Naive thymus-derived CD8-positive, alpha-beta T cell (primary cell): ENCODE results near the gene MPLKIP. TPM values are rescaled to one million over a fixed set of nuclear protein-coding genes. Genes with fewer than 3 reads are reported as not detected.
"Not testable (repeated sequence)": the region's sequence is repeated elsewhere in the genome, so short reads cannot be mapped to it uniquely, and the experiment has no call there.

ENCODE experiments used
- ATAC-seq, 2 donors: fragments of 150-1000 bp; cut with Tn5 transposase in 1 of 2; sonication (Bioruptor Pico), chemical (Tn5 transposase) in 1 of 2; 1 replicate in 1 of 2; 2 replicates in 1 of 2; pipeline ENCODE4 v1.10.0; 2021; ENCODE audit warnings: mild to moderate bottlenecking in 2 of 2, moderate library complexity in 2 of 2
- POLR2A ChIA-PET: fragments of 350-600 bp; sonication (Branson Sonifier 250); formaldehyde crosslinking; loops from one replicate; lab custom pipeline; 2021; ENCODE audit warnings: antibody characterized with exemption; lab: Charles Lee
- DNase-seq, 10 donors: peaks; one replicate each; pipeline versions ENCODE4 v3.0.0 to v3.0.0-alpha.2; 2020 to 2022
- H3K27ac Mint-ChIP-seq, 10 donors: one replicate each; pipeline ENCODE4 v1.8.0; 2020 to 2022; ENCODE audit warnings: mild to moderate bottlenecking in 10 of 10, mixed read lengths in 10 of 10, moderate library complexity in 4 of 10, inconsistent platforms in 1 of 10
- H3K27me3 Mint-ChIP-seq, 5 donors: one replicate each; pipeline ENCODE4 v1.8.0; 2021 to 2022; ENCODE audit warnings: mixed read lengths in 5 of 5
- H3K36me3 Mint-ChIP-seq, 3 donors: one replicate each; pipeline ENCODE4 v1.8.0; 2020 to 2022; ENCODE audit warnings: mixed read lengths in 3 of 3, mild to moderate bottlenecking in 2 of 3, inconsistent platforms in 1 of 3
- H3K4me1 Mint-ChIP-seq, 4 donors: one replicate each; pipeline ENCODE4 v1.8.0; 2021 to 2022; ENCODE audit warnings: mixed read lengths in 4 of 4
- H3K4me3 Mint-ChIP-seq, 10 donors: one replicate each; pipeline ENCODE4 v1.8.0; 2020 to 2022; ENCODE audit warnings: mild to moderate bottlenecking in 10 of 10, mixed read lengths in 10 of 10, moderate library complexity in 6 of 10, inconsistent platforms in 1 of 10
- H3K9me3 Mint-ChIP-seq, 9 donors: one replicate each; pipeline ENCODE4 v1.8.0; 2020 to 2022; ENCODE audit warnings: mixed read lengths in 9 of 9, mild to moderate bottlenecking in 3 of 9, inconsistent platforms in 1 of 9, moderate library complexity in 1 of 9
- polyA plus RNA-seq, 3 donors: library from polyadenylated mRNA; unstranded; fragments of 300-500 nt; fragmentation: Illumina TruSeq; gene quantifications; one replicate each; pipeline ENCODE4 v1.2.3, GENCODE V29; 2021
- total RNA-seq, 8 experiments: library from RNA in 2 of 8; stranded (reverse) in 2 of 8; gene quantifications; one replicate each; pipeline ENCODE4 v1.2.3 and lab custom pipeline; 2021 to 2026

Gene MPLKIP
- total RNA-seq (10 to 100 TPM; 38.6 to 41.0 TPM), polyA plus RNA-seq (10 to 100 TPM; 55.7 to 66.9 (median 61.5) TPM), total RNA-seq (lab: John Stamatoyannopoulos, UW) (5.9 to 24.3 (median 20.9) reads per million in 6 experiments)

DNA sequence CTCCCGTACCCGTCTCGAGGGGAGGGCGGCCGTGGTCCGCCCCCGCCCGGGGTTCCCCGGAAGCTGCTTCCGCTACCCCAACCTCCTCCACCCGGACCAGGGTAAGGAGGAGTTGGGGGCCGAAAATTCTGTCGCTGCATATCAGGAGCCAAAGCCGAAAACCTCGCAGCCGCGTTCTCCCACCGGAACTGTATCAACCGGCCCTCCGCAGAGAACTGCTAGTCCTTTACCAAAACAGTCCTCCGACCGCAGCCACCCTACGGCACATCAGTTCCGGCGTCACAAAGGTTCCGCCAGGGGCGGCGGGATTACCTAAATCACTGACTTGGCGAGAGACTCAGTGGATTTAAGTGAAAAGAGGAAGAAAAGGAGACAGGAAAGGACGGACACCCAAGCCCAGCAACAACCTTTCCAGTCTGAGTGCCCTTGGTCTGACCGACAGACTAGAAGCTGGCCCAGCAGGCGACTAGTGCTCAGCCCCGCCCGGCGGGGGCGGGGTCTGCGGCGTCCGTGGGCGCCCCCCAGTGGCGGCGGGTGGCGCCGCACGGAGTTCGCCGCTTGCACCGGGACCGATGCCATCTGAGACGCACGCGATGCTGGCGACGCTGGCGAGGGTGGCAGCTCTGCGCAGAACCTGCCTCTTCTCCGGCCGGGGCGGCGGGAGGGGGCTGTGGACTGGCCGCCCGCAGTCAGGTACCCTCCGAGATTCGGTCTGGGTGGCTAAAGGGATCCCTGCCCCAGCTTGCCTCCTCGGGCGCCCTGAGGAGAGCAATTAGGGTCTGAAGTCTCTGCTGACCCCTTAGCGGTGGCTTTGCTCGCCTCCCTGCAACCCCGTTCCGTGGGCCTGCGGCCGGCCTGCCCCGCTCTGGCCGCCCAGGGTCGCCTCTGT lies at the start of gene MPLKIP, which contains the start of gene SUGCT:
MPLKIP (minus strand) TSS at position 195 of the 889 bp plus-strand sequence; CDS start at position 140, 55 bp downstream.
SUGCT (plus strand) TSS at position 578 of the 889 bp plus-strand sequence.
- Mint-ChIP-seq H3K27me3 (peaks cover 0 to 10% (median 2%) of the 10 kb centered on the region in 5 donors), H3K4me1 (peaks cover 10 to 46% (median 36%) of the 10 kb centered on the region in 4 donors), H3K9me3 (no peaks in the 10 kb centered on the region), H3K36me3 (peaks cover 0 to 6% (median 6%) of the 10 kb centered on the region in 3 donors), H3K27ac (peak within 1 kb of the TSS; percentile 92 to 99 (median 98)), H3K4me3 (peak within 1 kb of the TSS; percentile 90 to 100 (median 99))
- ATAC-seq (peak; percentile 83 to 88), DNase-seq (peak; percentile 75 to 99 (median 88))
- POLR2A ChIA-PET: interaction anchor here (0.5 to 4.2 kb wide), 11 partner anchors 9 to 1216 kb away, joined by 3 to 43 read pairs (median 3); partner anchors contain the start of gene CDK13

DNA sequence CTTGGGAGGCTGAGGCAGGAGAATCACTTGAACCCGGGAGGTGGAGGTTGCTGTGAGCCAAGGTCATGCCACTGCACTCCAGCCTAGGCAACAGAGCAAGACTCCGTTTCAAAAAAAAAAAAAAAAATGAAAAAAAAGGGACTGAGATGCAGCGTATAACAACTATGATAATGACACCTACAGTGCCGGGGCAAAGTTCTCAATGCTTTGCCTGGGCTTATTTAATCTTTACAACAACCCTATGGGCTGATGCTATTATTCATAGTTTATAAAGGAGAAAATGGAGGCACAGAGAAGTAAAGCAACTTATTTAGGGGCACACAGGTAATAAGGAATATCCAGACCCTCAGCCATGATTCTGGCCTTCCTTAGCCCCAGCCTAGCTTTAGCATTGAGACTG lies 48.0 kb upstream of the MPLKIP start:
- no peaks in the 10 kb centered on the region for H3K4me1 Mint-ChIP-seq
- no peak for DNase-seq
- no peak overlapping the region for H3K4me3 Mint-ChIP-seq
- H3K27me3 Mint-ChIP-seq: no peaks in the 10 kb centered on the region
- no peak for ATAC-seq
- POLR2A ChIA-PET: no interaction called here
- H3K27ac Mint-ChIP-seq: no peak overlapping the region
- H3K9me3 Mint-ChIP-seq: peaks cover 0 to 2% (median 0%) of the 10 kb centered on the region in 9 donors
- H3K36me3 Mint-ChIP-seq: peaks cover 0 to 9% (median 6%) of the 10 kb centered on the region in 3 donors

DNA sequence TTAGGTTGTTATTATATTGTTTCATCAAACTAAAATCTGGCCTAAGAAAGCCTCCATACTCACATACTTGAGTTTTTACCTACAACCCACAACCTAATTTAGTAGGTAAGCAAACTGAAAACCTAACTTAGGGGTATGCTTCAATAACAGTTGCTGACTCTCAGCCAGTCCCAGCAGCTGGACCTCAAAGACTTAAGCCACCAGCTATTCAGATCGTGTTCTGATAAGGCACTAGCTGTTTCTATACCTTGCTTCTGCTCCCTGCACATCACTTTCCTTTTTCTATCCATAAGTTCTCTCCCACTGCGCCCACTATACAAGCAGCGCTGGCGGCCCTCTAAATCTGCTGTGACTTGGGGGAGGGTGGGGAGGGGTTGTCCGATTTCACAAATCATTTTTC lies 42.6 kb upstream of the MPLKIP start:
- Mint-ChIP-seq H3K27ac (peak overlapping the region in 2 of 10 donors; percentile 61 to 69), H3K4me3 (no peak overlapping the region), H3K9me3 (no peaks in the 10 kb centered on the region), H3K27me3 (peaks cover 0 to 2% (median 0%) of the 10 kb centered on the region in 5 donors), H3K4me1 (peaks cover 0 to 2% (median 0%) of the 10 kb centered on the region in 4 donors), H3K36me3 (peaks cover 0 to under 1% (median 0%) of the 10 kb centered on the region in 3 donors)
- no peak for ATAC-seq
- POLR2A ChIA-PET: no interaction called here
- no peak for DNase-seq

DNA sequence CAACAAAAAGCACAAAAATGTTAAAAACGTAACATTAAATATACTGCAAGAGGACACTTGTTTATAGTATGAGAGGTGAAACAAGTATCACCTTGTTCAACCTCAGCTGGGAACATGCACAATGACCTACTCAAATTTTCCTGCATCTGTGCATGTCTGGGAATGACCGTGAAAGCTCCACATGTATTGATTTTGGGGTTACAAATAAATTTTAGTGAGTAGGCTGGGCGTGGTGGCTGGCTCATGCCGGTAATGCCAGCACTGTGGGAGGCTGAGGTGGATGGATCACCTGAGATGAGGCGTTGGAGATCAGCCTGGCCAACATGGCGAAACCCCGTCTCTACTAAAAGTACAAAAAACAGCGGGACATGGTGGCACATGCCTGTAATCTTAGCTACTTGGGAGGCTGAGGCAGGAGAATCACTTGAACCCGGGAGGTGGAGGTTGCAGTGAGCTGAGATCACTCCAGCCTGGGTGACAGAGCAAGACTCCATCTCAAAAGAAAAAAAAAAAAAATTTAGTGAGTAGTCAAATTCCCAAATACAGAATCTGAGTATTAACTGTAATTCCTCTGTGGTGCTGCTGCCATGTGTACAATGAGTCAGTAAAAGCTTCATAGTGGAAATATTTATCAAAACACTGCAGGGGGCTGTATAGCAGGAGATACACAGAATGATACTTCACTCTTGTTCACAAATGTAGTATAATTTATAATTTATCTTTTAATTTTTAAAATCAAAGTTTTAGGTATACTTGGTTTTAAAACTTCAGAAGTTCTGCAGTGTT lies 41.5 kb upstream of the MPLKIP start:
- peaks cover 0 to 2% (median 0%) of the 10 kb centered on the region in 5 donors for H3K27me3 Mint-ChIP-seq
- POLR2A ChIA-PET: no interaction called here
- H3K36me3 Mint-ChIP-seq: no peaks in the 10 kb centered on the region
- DNase-seq: no peak
- H3K9me3 Mint-ChIP-seq: no peaks in the 10 kb centered on the region
- no peak for ATAC-seq
- no peak overlapping the region for H3K4me3 Mint-ChIP-seq
- peaks cover 0 to 2% (median 0%) of the 10 kb centered on the region in 4 donors for H3K4me1 Mint-ChIP-seq
- H3K27ac Mint-ChIP-seq: no peak overlapping the region

DNA sequence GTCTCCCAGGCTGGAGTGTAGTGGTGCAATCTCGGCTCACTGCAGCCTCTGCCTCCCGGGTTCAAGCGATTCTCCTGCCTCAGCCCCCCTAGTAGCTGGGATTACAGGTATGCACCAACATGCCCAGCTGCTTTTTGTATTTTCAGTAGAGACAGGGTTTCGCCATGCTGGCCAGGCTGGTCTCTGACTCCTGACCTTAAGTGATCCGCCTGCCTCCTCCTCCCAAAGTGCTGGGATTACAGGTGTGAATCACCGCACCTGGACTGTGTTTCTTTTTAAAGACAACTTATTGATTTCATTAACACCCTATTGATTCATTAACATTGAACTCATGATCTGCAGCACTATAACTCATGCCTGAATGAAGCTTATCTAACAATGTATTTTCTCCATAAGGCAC lies 40.8 kb upstream of the MPLKIP start:
- H3K27me3 Mint-ChIP-seq, DNase-seq, ATAC-seq, H3K4me1 Mint-ChIP-seq, H3K4me3 Mint-ChIP-seq, POLR2A ChIA-PET, H3K27ac Mint-ChIP-seq, H3K9me3 Mint-ChIP-seq, H3K36me3 Mint-ChIP-seq: not testable (repeated sequence)

DNA sequence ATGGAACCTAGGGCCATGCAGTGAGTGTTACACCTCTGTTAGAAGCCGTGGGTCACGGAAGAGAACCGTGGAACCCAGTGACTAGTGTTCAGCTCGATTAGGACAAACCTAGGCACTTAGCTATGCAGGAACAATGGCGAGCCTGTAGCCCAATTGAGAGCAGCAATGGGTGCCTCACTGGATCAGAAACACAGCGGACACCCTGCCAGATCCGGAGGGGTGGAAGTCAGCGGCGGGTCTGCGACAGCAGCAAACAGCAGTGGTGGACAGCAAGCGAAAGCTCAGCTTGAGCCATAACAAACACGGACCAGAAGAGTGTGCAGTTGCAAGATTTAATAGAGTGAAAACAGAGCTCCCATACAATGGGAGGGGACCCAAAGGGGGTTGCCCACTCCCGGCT lies 38.7 kb upstream of the MPLKIP start:
- POLR2A ChIA-PET, H3K4me1 Mint-ChIP-seq, H3K27me3 Mint-ChIP-seq, H3K27ac Mint-ChIP-seq, ATAC-seq, H3K9me3 Mint-ChIP-seq, H3K4me3 Mint-ChIP-seq, H3K36me3 Mint-ChIP-seq, DNase-seq: not testable (repeated sequence)

DNA sequence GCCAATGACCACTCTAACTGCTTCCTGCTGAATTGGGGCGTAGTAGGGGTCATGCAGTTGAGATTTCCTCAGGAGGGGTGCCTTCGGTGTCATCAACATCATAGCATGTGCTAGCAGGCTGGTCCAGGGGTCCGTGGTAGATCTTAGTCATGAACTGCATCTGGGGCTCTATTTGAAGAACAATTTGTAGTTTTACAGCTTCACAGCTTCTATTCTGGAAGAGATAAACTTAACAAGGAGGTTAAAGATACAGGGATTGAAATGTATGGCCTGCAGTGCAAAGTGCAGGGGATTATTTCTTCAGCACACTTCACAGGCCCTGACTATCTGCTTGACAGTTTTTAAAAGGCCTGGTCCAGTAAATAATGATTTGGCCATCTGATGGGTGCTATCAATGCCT lies 33.8 kb upstream of the MPLKIP start:
- H3K4me3 Mint-ChIP-seq, H3K27me3 Mint-ChIP-seq, H3K27ac Mint-ChIP-seq, H3K36me3 Mint-ChIP-seq, H3K4me1 Mint-ChIP-seq, ATAC-seq, DNase-seq, H3K9me3 Mint-ChIP-seq, POLR2A ChIA-PET: not testable (repeated sequence)

DNA sequence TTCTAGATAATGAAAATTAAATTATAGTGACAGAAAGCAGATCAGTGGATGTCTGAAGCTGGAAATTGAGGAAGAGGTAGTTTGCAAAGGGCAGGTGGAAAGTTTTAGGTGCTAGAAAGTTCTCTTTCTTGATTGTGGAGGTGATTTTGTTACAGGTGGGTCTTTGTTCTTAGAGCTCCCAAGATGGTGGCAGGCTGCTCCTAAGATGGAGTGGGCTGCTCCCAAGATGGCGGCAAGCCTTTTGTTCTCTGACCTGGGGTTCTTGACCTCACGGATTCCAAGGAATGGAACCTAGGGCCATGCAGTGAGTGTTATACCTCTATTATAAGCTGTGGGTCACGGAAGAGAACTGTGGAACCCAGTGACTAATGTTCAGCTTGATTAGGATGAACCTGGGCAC lies 32.9 kb upstream of the MPLKIP start:
- DNase-seq (no peak), ATAC-seq (no peak)
- H3K4me3 Mint-ChIP-seq: no peak overlapping the region
- H3K9me3 Mint-ChIP-seq: no peaks in the 10 kb centered on the region
- H3K36me3 Mint-ChIP-seq: peaks cover 0 to 7% (median 0%) of the 10 kb centered on the region in 3 donors
- peaks cover 0 to 5% (median under 1%) of the 10 kb centered on the region in 5 donors for H3K27me3 Mint-ChIP-seq
- no peaks in the 10 kb centered on the region for H3K4me1 Mint-ChIP-seq
- peak overlapping the region in 1 of 10 donors; percentile 41 for H3K27ac Mint-ChIP-seq
- POLR2A ChIA-PET: no interaction called here

DNA sequence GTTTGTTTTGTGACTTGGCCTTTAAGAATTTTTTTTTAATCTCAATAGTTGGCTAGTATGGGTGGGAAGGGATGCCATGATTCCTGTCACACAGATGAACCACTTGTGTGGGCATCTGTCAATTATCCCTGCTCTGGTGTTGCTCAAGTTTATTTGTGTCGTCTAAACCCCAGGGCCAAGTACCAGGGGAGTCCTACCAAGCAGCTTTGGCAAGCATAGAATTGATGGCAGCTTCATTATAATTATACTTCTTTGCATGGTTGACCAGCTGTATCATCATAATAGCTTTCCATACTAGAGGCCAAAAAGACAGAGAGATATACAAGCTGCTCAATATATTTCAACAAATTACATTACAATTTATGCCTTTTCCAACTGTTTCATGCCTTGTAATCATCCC lies 30.8 kb upstream of the MPLKIP start:
- no peaks in the 10 kb centered on the region for H3K9me3 Mint-ChIP-seq
- no peak overlapping the region for H3K27ac Mint-ChIP-seq
- no peaks in the 10 kb centered on the region for H3K4me1 Mint-ChIP-seq
- ATAC-seq (no peak), DNase-seq (no peak)
- no peak overlapping the region for H3K4me3 Mint-ChIP-seq
- H3K36me3 Mint-ChIP-seq: peaks cover 0 to 7% (median 0%) of the 10 kb centered on the region in 3 donors
- peaks cover 0 to 5% (median 2%) of the 10 kb centered on the region in 5 donors for H3K27me3 Mint-ChIP-seq
- POLR2A ChIA-PET: no interaction called here

DNA sequence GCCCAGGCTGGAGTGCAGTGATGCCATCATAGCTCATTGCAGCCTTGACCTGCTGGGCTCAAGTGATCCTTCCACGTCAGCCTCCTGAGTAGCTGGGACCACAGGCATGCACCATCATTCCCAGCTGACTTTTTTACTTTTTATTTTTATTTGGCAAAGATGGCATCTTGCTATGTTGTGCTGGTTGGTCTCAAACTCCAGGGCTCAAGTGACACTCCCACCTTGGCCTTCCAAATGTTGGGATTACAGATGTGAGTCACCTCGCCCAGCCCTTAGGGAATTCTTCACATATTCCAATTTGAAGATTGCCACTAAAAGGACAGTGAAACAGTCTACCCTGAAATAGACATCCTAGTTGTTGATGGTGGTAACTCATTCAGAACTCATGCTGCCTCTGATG lies 28.1 kb upstream of the MPLKIP start:
- H3K36me3 Mint-ChIP-seq: peaks cover 0 to 1% (median 0%) of the 10 kb centered on the region in 3 donors
- no peak overlapping the region for H3K4me3 Mint-ChIP-seq
- H3K27me3 Mint-ChIP-seq: peaks cover 0 to 5% (median 2%) of the 10 kb centered on the region in 5 donors
- H3K4me1 Mint-ChIP-seq: no peaks in the 10 kb centered on the region
- POLR2A ChIA-PET: no interaction called here
- H3K27ac Mint-ChIP-seq: no peak overlapping the region
- ATAC-seq (no peak), DNase-seq (no peak)
- H3K9me3 Mint-ChIP-seq: no peaks in the 10 kb centered on the region

DNA sequence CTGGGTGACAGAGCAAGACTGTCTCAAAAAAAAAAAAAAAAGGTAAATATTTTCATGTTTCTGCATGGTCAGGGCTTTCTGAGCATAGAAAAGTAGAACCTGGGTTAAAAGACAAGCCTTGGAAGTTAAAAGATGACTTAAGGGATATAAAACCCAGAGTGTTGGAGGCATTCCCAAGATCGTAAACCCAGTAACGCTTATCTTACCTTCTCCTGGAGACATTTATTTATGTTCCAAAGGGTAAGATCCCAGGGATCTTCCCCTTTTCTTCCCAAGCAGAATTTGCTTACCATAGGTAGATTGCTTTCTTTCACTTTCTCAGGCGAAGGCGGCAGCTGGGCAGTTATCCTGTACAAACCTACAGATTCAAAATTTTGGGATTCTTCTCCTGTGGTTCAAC lies 22.6 kb upstream of the MPLKIP start:
- Mint-ChIP-seq H3K4me3 (no peak overlapping the region), H3K36me3 (no peaks in the 10 kb centered on the region), H3K9me3 (no peaks in the 10 kb centered on the region), H3K27me3 (peaks cover 0 to 2% (median 0%) of the 10 kb centered on the region in 5 donors), H3K4me1 (no peaks in the 10 kb centered on the region), H3K27ac (no peak overlapping the region)
- no peak for ATAC-seq
- DNase-seq: no peak
- POLR2A ChIA-PET: no interaction called here

DNA sequence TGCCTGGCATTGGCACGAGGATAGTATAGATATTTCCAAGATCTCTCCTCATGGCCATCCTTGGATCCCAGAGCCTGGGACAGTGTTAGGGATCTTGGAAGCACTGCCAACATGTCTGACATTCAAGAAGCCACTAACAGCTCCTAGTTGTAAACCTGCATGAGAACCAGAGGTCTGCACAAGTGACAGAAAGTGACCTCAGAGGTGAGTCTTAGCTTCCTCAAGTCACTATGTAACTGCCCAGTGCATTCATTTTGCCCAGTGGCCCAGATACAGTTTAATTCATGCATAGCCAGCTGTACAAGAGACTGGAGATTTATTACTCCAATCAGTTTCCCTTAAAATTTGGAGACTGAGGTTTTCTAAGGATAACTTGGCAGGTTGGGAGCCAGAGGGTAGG lies 17.1 kb upstream of the MPLKIP start:
- DNase-seq (no peak), ATAC-seq (no peak)

More for the DNA sequence above, 17.1 kb upstream of the MPLKIP start:
- no peaks in the 10 kb centered on the region for H3K4me1 Mint-ChIP-seq
- peaks cover 0 to 5% (median 0%) of the 10 kb centered on the region in 3 donors for H3K36me3 Mint-ChIP-seq
- H3K27me3 Mint-ChIP-seq: peaks cover 0 to 6% (median 0%) of the 10 kb centered on the region in 5 donors
- no peak overlapping the region for H3K27ac Mint-ChIP-seq
- POLR2A ChIA-PET: no interaction called here
- H3K9me3 Mint-ChIP-seq: peaks cover 0 to 3% (median 0%) of the 10 kb centered on the region in 9 donors
- H3K4me3 Mint-ChIP-seq: no peak overlapping the region
